GDM1 (cell line): ENCODE results near the gene ELP4.

ENCODE experiments used
- DNase-seq: peaks from one replicate; lab custom pipeline; 2025; lab: John Stamatoyannopoulos, UW

ELP4 gene

GRCh38 chr11:31812383-31813381 lies 303.1 kb downstream of the ELP4 start:
- DNase-seq = no peak

- no peak for DNase-seq
Observed at GRCh38 chr11:31813391-31814175, 304.0 kb downstream of the ELP4 start.

GRCh38 chr11:31814176-31814868 lies 304.8 kb downstream of the ELP4 start:
- DNase-seq = no peak

DNA sequence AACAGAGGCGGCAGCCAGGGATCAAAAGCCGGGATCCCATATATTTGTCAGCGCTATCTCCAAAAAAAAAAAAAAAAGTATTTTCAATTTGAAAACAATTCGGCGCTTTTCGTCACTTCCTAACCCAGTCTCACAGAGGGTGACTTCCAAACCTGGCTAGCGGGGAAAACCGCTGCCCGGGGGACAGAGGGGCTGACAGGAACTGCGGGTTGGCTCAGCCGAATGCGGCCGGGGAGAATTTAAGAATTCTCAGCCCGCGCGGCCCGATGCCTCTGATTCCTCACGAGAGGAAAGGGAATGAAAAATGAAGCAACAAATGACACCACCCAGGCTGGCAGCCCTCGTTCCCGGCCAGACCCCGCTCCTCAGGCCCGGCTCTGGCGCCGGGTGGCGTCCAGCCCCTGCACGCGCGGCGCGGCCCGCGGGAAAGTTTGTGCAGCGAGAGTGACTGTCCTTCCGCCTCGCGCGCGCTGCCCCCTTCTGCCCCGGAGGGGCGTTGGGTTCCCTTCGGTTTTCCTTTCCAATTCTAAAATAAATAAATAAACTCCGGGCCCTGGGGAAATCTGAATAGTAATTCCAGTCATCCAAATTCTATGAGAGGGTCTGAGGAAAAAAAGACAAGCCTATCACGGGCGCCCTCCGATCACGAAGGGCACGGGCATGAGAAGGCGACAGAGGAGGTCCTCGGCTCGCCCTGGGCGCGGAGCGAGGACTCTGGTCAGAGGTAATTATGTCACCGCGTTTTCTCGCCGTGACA lies 306.3 kb downstream of the ELP4 start:
- no peak for DNase-seq

GRCh38 chr11:31816468-31817053 lies 307.0 kb downstream of the ELP4 start:
- no peak for DNase-seq

DNA sequence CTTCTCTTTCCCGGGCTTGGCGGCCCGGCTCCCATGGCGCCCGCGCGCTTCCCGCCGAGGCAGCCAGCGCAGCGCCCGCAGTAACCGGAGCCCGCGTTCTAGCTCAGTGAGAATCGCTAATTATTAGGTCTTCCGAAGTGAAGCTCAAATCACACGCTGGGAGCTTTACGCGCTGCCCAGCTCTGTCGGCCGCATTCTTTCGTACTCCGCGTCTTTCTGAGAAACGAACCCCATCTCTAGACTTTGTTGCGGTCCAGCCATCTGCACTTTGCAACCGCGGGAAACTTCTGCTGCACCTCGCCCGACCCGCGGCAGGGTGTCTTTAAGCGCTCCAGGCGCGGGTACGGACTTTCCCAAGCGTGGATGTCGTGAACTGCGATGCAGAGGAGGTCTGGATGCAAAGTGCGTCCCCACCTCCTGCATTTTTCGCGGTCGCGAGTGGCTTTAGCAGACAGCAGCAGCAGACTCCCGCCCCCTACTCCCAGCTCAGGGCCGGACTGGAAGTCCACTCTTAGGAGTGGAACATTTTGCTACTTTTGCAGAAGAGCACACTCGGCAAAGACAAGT lies 307.6 kb downstream of the ELP4 start:
- no peak for DNase-seq

DNA sequence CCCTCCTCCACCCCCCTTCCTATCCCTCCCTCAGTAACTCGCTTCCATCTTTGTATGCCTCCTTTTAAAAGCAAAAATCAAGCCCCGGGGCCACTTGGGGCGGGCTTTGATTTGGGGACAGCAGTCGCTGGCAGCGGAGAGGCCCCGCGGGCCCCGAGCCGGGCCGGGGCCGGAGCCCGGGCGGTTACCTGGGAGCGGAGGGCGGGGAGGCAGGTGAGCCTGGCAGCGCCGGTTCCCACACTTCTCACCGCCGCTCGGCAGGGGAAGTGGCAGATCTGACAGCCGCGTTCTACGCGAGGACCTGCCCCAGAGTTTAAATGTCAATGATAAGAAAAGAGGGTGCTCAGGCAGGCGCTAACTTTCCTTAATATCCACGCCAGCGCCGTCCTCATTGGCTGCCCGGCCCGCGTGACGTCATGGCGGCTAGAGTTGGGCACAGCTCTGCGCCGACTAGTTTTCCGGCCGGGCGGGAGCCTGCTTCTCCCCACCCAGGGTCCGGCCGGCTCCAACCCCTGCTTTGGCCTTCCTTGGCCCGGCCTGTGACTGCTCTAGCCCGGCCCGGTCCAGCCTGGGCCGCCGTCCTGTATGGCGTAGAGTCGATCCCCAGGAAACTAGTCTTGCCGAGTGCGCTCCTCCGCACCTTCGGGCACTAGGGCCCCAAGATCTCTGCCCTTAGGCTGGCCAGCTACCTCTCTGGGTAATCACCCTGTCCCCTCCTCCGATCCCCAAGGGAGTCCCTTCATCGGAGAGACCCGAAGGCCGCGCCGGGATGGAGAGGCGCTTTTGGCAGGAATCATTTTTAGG lies 308.3 kb downstream of the ELP4 start:
- no peak for DNase-seq

GRCh38 chr11:31818425-31818755 lies 308.8 kb downstream of the ELP4 start:
- DNase-seq = no peak

- DNase-seq = no peak
Observed at GRCh38 chr11:31818874-31819331, 309.3 kb downstream of the ELP4 start.

GRCh38 chr11:31819621-31820437 lies 310.3 kb downstream of the ELP4 start:
- DNase-seq = no peak

DNA sequence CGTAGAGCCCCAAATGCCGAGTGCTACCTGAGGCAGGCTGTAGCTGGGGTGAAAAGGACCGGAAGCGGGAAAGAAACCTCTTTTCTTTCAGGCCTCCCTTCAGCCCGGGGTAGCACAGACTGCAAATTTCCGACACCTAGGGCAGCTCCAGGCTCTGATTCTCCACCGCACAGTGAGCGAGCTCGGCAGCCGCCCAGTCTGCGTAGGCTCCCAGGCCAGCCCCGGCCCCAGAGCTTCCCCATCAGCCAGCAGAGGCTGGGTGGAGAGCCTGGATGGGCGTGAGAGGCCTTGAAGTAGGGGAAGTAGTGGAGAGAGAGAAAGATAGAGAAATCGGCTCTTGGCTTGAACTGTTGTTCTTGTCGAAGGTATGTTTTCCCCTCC lies 310.9 kb downstream of the ELP4 start:
- no peak for DNase-seq

GRCh38 chr11:31821235-31821764 lies 311.7 kb downstream of the ELP4 start:
- DNase-seq = no peak

GRCh38 chr11:31821766-31822165 lies 312.2 kb downstream of the ELP4 start:
- DNase-seq = no peak

DNA sequence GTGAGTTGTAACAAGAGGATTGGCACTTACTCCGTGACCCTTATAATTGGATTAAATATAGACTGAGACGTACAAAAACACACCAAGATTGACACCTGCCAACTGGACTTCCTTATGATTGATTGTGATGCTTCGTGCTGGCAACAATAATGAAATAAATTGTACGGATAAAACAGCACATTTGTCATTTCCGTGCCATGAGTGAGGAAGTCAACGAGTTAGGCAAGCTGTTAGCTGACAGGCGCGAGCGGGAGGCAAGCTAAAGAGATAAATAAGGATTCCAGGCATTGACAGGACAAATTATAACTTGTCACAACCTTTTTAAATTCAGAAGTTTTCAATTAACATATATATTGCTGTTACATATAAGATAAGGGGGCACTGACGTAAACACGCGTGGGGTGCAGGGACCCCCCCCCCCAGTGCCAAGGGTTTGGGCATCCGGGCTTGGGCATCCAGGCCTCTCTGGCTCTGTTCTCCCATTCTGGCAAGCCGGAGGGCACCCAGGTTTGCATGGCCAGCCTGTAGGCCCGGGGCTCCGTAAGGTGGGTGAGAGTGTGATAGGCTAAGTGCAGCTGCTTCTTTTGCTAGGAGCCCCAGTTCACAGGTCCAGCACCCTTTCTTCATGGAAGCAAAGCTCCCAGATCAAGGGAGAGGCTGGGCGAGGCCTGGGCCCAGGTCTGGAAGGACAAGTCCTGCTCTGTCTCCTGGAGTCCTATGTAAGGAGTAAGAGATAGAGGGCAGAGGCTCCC lies 312.8 kb downstream of the ELP4 start:
- no peak for DNase-seq

DNA sequence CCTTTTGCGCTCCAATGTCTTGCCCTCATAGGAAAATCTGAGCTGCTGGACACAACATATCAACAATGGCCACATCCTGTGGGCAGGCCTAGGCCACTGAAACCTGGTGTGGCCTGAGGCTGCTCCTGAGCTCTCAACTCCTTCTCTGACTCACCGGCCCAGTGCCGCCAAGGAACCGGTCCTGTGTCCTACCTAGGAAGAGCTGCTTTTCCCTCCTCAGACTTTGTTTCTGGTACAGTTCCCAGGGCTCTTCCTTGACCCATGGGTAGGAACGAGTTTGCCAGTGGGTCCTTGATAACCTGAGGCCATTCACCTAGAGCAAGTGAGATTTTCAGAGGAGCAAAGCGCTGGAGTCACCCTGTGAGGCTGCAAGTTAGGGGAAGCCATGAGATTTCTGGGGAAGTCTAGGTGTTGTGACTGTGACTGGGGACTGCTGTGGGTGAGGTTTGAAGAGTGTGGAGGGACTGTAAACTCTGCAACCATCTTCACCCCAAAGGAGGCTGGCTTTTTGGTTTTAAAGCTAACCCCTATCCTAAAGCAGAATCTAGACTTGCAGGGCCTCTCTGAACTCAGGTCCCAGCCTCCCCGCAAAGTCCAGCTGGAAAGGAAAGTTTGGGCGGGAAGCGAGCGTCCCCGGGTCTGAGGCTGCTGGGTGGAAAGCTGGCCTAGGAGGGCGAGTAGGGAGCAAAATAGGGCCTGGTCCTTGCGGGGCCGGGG lies 313.5 kb downstream of the ELP4 start:
- no peak for DNase-seq

DNA sequence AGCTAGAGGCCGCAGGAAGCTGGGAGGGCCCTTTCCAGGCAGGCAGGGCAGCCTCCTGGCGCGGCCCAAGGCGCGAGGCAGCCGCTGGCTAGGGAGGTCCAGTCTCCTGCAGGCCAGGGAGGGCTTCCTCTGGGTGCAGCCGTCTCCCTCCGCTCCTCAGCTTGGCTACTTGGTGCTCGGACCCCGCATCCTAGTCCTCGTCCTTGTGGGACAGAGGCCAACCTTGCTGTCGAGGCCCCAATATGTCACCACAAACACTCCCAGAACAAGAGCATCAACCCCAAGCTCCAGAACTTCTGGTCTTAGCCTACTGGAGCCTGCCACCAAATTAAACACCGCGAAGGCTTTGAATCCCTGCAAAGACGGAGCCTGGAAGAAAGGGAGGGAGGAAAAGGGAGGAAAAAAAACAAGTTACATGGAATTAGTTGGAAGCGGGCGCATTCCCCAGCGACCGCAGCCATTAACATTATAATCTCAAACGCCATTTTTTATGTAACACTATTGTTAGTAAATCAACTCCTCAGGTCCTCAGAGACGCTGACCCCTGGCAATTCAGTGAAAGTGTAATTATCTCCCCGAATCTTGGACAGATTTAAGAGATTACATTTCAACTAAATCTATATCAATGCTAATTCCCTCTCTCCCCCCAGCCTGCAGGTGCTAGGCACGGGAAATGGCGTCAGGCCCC lies 314.2 kb downstream of the ELP4 start:
- DNase-seq = no peak

- no peak for DNase-seq
Observed at GRCh38 chr11:31824332-31824878, 314.8 kb downstream of the ELP4 start.
